IPS-18a (cell line): ENCODE results near the gene LMTK2.

ENCODE experiments used
- H3K27ac ChIP-seq: one replicate; pipeline ENCODE4 v1.5.1; 2013; ENCODE audit warnings: low read length
- H3K27me3 ChIP-seq: one replicate; pipeline ENCODE4 v1.6.1; 2013; ENCODE audit warnings: mild to moderate bottlenecking, low read length; ENCODE audit not compliant: control insufficient read depth, insufficient read depth
- H3K36me3 ChIP-seq: one replicate; pipeline ENCODE4 v1.6.1; 2013; ENCODE audit warnings: low read depth, low read length; ENCODE audit not compliant: control insufficient read depth
- H3K4me1 ChIP-seq: one replicate; pipeline ENCODE4 v1.6.1; 2013; ENCODE audit warnings: low read depth, low read length; ENCODE audit not compliant: control insufficient read depth
- H3K4me3 ChIP-seq: one replicate; pipeline ENCODE4 v1.5.1; 2013; ENCODE audit warnings: low read length
- H3K9ac ChIP-seq: one replicate; pipeline ENCODE4 v1.6.1; 2013; ENCODE audit warnings: mild to moderate bottlenecking, low read length, moderate library complexity
- H3K9me3 ChIP-seq: one replicate; pipeline ENCODE4 v1.6.1; 2013; ENCODE audit warnings: low read depth, low read length; ENCODE audit not compliant: control insufficient read depth

Gene LMTK2

GRCh38 chr7:98167653-98168052, 61.0 kb downstream of the LMTK2 start:
- H3K9me3 ChIP-seq: no peaks in the 10 kb centered on the region
- no peaks in the 10 kb centered on the region for H3K27me3 ChIP-seq
- no peak overlapping the region for H3K4me3 ChIP-seq
- H3K27ac ChIP-seq: no peak overlapping the region
- no peak overlapping the region for H3K9ac ChIP-seq
- H3K36me3 ChIP-seq: no peaks in the 10 kb centered on the region
- no peaks in the 10 kb centered on the region for H3K4me1 ChIP-seq

GRCh38 chr7:98168181-98168903, 61.7 kb downstream of the LMTK2 start:
- Histone ChIP-seq H3K9me3 (no peaks in the 10 kb centered on the region), H3K4me1 (no peaks in the 10 kb centered on the region), H3K27ac (no peak overlapping the region)

GRCh38 chr7:98168904-98169621, 62.4 kb downstream of the LMTK2 start:
- Histone ChIP-seq H3K36me3 (no peaks in the 10 kb centered on the region), H3K4me3 (no peak overlapping the region), H3K27me3 (no peaks in the 10 kb centered on the region), H3K9ac (no peak overlapping the region), H3K27ac (no peak overlapping the region), H3K9me3 (no peaks in the 10 kb centered on the region), H3K4me1 (no peaks in the 10 kb centered on the region)

More at GRCh38 chr7:98168181-98168903, 61.7 kb downstream of the LMTK2 start:
- Histone ChIP-seq H3K9ac (no peak overlapping the region), H3K27me3 (no peaks in the 10 kb centered on the region), H3K4me3 (no peak overlapping the region), H3K36me3 (no peaks in the 10 kb centered on the region)

GRCh38 chr7:98170966-98171365, 64.3 kb downstream of the LMTK2 start:
- no peak overlapping the region for H3K9ac ChIP-seq
- no peaks in the 10 kb centered on the region for H3K4me1 ChIP-seq
- no peak overlapping the region for H3K27ac ChIP-seq
- no peak overlapping the region for H3K4me3 ChIP-seq
- no peaks in the 10 kb centered on the region for H3K27me3 ChIP-seq
- H3K36me3 ChIP-seq: peaks cover 13% of the 10 kb centered on the region
- H3K9me3 ChIP-seq: no peaks in the 10 kb centered on the region

GRCh38 chr7:98171449-98171848, 64.8 kb downstream of the LMTK2 start:
- H3K36me3 ChIP-seq: peaks cover 16% of the 10 kb centered on the region
- no peak overlapping the region for H3K27ac ChIP-seq
- H3K27me3 ChIP-seq: no peaks in the 10 kb centered on the region
- H3K4me3 ChIP-seq: no peak overlapping the region
- no peaks in the 10 kb centered on the region for H3K4me1 ChIP-seq
- H3K9ac ChIP-seq: no peak overlapping the region
- H3K9me3 ChIP-seq: no peaks in the 10 kb centered on the region

GRCh38 chr7:98174334-98175259, 67.9 kb downstream of the LMTK2 start:
- Histone ChIP-seq H3K27me3 (no peaks in the 10 kb centered on the region), H3K27ac (no peak overlapping the region), H3K36me3 (peaks cover 18% of the 10 kb centered on the region), H3K9me3 (no peaks in the 10 kb centered on the region), H3K4me3 (no peak overlapping the region), H3K9ac (no peak overlapping the region), H3K4me1 (no peaks in the 10 kb centered on the region)

GRCh38 chr7:98175260-98175940, 68.7 kb downstream of the LMTK2 start:
- no peak overlapping the region for H3K9ac ChIP-seq
- H3K27me3 ChIP-seq: no peaks in the 10 kb centered on the region
- H3K4me3 ChIP-seq: no peak overlapping the region
- peaks cover 18% of the 10 kb centered on the region for H3K36me3 ChIP-seq
- H3K27ac ChIP-seq: no peak overlapping the region
- H3K4me1 ChIP-seq: no peaks in the 10 kb centered on the region
- H3K9me3 ChIP-seq: no peaks in the 10 kb centered on the region

GRCh38 chr7:98177553-98177952, 70.9 kb downstream of the LMTK2 start:
- H3K9me3 ChIP-seq: no peaks in the 10 kb centered on the region
- H3K36me3 ChIP-seq: peaks cover 18% of the 10 kb centered on the region
- H3K27me3 ChIP-seq: no peaks in the 10 kb centered on the region
- peaks cover 3% of the 10 kb centered on the region for H3K4me1 ChIP-seq
- H3K9ac ChIP-seq: no peak overlapping the region
- H3K4me3 ChIP-seq: no peak overlapping the region
- no peak overlapping the region for H3K27ac ChIP-seq

GRCh38 chr7:98178321-98178720, 71.7 kb downstream of the LMTK2 start:
- H3K36me3 ChIP-seq: peaks cover 18% of the 10 kb centered on the region
- H3K27ac ChIP-seq: no peak overlapping the region
- H3K4me3 ChIP-seq: no peak overlapping the region
- H3K4me1 ChIP-seq: peaks cover 9% of the 10 kb centered on the region
- no peaks in the 10 kb centered on the region for H3K27me3 ChIP-seq
- H3K9me3 ChIP-seq: no peaks in the 10 kb centered on the region
- H3K9ac ChIP-seq: no peak overlapping the region

- Histone ChIP-seq H3K27ac (no peak overlapping the region), H3K4me3 (no peak overlapping the region), H3K9ac (no peak overlapping the region), H3K9me3 (no peaks in the 10 kb centered on the region), H3K36me3 (peaks cover 18% of the 10 kb centered on the region), H3K4me1 (peaks cover 9% of the 10 kb centered on the region), H3K27me3 (no peaks in the 10 kb centered on the region)
Measured at GRCh38 chr7:98178762-98179490, 72.3 kb downstream of the LMTK2 start.
